Superior temporal gyrus (tissue), 1 donor: ENCODE measurements around the gene MYO18A.
"Not testable (repeated sequence)": the region's sequence is repeated elsewhere in the genome, so short reads cannot be mapped to it uniquely, and the experiment has no call there.

Experiments used
- DNase-seq: peaks from one replicate; pipeline ENCODE4 v3.0.0-alpha.2; 2016; ENCODE audit errors: extremely low spot score

MYO18A gene

DNA sequence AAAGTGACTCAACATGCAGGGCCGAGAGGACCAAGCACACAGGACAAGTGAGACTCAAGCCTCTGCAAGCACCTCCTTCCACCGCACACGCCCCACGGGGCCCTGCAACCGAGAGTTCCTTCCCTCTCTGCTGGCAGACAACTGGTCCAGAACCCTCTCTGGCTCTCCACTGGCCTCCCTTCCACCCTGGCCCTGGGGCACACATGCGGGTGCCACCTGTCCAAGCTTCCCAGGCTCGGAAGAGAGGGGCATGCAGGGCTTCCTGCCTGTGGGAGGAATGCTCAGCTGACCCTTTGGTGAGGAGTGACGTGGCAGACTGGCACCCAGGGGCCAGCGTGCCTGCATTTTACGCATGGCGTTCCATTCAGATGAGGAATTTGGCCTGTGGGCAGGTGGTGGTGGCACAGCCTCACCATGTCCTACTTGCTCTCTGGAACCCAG lies 77.4 kb downstream of the MYO18A start:
- DNase-seq: no peak

DNA sequence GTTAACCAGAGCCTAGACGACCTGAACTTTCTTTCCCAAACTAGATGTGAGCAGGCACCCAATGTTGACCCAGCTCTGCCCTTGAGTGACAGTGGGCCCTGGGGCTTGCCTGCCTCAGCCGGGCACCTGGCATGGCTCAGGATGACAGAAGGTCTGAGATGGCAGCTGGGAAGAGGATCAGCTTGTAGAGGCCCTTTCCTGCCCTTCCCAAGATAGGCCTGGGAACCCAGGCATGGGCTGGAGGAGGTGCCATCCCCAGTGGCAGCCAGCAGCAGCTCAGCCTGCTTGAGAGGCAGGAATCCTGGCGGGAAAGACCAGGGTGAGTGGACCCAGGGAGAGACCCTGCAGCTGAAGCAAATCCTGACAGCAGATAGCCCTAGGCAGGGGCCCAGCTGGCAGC lies 78.2 kb downstream of the MYO18A start:
- DNase-seq: no peak

DNA sequence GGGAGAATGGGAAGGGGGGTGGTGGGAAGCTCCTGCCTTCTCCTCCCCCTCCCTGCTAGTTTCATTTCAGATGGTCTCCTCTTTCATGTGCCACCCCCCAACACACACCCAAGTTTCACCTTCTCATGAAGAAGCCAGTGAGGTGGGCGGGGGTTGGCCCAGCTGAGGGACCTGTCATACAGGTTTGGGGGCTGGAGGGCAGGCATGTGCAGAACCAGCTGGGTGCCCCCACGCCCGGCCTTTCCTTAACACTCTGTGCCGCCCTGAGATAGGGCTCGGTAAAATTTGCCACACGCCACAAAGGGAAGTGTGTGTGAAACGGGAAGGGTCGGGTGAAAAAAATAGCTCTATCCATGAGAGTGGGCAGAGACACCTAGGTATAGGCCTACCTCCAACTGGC lies 79.9 kb downstream of the MYO18A start:
- no peak for DNase-seq

DNA sequence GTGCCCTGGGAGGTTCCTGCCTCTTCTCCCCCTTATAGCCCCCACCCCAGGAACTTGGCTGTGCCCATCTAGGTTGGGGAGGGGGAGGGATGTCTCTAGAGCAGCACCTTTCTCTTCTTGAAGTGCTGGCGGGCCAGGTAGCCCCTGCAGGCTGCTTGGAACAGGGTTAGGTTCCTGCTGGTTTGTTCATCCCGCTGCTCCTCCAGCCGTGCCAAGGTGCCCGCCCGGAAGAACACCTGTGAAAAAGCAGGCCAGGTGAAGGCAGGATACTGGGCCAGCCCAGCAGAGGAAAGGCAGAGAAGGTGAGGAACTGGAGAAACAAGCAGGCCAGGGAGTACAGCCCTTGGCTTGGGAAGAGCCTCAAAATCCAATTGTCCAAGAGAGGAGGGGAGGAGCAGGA lies 80.7 kb downstream of the MYO18A start:
- DNase-seq: no peak

DNA sequence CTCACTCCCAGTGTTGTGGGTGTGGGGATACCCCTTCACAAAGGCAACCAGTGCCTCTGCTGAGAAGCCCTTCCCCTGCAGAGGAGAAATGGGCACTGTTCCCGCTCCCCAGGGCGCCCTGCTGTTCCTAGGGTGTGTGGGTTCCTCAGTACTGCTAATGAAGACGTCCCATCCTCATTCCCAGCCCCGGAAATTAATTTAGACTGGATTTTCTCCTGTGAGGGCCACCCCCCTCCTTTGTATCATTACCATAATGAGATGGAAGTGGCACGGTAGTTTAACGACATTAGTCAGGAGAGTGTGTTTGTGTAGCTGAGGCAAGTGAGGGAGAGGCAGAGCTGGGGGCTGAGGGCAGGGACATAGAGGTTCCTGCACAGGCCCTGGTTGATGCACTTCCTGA lies 84.1 kb downstream of the MYO18A start:
- DNase-seq: no peak

DNA sequence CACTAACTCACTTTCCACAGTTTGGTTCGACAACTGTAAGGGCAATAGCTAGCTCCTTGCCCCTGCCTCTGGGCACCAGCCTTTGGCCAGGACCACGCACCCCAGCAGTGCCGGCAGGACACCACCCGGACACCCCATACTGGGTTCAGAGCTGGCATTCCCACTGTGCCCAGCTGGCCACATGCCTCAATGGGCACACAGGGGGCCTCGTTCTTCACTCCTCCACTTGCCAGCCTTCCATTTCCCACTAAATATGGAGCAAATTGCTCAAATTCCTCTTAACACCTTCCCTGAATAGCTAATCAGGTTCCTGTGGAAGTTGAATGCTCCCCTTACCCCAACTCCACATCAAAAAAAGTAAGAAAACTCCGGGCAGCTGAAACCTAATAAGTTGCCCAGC lies 84.8 kb downstream of the MYO18A start:
- no peak for DNase-seq

DNA sequence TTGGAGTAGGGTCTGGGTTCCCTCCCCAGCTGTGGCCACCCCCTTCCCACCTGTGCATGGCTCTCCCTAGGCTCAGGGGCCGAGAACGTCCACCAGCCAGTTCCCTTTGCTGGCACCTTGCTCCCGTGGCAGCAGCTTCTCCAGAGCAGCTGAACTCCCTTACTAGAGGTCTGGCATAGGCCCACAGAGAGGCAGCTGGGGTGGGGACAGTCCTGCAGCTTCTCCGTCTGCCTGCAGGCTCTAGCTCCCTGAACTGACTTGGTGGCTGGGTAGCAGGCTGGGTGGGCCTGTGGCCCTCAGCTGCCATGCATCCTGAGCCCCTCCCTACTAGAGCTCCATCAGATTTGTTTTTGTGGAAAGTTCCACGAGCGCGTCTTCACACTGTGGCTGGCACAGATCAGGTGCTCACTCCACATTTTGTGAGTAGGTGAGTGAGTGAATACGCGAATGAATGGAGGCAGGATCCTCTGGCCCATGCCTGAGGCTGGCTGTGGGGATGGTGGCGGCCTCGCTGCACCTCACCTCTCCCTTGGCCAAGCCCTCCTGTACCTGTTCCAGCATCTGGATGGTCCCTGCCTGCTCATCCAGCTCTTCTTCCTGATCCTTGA lies 86.0 kb downstream of the MYO18A start:
- DNase-seq: no peak

DNA sequence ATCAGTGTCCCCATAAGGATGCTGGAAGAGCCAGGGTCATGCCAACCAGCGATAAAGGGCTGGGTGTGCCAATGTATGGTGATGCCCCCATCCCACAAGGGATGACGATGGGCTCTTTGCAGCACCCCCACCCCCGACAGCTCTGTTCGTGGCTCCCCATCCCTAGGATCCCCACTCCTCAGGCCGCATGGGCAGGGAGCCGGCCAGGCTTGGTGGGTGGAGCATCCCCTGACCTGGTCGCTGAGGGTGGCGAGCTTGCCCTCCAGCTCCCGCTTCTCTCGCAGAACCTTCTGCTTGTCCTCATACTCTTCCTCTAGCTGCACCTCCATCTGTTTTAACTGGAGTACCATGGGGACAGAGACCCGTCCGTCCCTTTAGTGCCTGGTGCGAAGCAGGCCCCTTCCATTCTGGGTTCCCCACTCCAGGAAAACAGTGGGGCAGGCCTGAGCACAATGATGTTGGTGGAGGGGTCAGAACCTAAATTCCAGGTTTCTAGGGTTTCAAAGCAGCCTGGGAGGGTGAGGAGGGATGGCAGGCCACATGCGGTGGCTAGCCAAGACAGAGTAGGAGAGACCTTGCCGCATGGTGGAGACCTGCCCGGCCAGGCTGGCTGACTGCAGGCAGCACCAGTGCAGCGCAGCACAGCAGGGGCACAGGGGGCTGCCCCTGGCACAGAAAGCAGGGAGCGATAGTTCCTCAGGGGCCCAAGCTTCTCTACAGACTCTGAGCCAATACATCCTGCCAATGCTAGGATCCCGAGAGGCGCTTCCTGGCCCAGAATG lies 86.9 kb downstream of the MYO18A start:
- DNase-seq: no peak

DNA sequence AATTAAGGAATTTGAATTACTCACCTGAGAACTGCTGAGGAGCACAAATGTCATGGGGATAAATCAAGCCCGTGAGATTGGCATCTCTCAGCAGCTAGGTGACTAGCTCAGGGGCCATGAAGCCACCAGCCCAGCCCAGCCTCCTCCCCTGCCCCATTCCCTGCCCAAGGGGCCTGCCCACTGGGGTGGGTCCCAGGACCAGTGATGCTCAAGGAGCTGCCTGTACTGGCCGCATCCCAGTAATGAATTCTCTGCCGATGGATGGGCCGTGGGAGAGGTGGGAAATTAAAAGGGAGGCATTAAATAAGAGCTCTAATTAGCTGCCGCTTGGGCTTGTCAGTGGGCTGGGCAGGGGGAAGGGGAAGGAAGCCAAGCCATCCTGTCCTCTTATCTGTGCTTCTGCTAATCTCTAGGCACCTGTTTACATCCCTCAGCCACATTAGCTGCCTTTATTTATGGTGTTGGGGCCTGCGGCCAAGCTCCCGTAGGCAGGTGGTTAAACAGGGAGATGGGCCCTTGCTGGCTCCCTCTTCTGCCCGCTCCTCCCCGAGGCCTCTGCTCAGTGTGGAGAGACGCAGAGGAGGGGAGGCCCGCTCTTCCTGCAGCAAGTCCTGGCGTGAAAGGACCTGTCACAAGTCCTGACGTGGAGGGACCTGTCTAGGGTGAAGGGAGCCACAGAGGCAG lies 88.5 kb downstream of the MYO18A start:
- DNase-seq: no peak

DNA sequence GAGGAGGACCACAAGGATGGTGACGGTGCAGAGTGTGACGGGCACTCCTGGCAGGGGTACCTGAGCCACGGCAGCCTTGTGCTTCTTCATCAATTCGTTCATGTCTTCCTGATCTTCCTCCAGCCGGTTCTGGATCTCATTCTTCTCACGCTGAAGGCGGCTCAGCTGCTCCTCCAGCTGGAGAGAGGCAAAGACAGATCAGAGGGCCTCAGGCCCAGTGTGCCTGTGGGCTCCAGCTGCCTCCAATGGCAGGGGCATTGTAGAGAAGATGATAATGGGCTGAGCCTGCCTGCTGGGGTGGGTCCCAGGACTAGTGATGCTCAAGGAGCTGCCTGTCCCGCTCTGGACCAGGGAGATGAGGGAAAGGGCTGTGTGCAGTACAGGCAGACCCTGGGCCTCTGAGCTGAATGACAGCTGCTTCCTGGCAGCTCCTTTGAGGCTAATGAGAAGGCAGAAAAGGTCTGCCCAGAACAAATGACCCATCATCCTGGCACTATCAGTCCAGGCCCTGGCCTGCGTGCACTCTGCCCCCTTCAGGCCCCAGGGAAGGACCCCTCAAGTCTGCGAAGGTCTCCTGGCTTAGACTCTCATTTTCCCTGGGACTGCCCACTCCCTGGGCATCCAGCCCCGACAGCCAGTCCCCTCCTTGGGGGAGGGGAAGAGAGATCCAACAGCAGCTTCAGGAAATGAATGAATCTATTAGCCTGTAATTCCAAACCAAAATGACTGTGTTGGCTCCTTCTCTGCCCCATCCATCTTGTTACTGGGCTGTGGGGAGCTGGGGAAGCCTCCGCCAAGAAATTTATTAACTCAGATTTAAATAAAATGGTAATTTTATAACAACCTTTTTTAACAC lies 89.2 kb downstream of the MYO18A start:
- peak; percentile 41 for DNase-seq

DNA sequence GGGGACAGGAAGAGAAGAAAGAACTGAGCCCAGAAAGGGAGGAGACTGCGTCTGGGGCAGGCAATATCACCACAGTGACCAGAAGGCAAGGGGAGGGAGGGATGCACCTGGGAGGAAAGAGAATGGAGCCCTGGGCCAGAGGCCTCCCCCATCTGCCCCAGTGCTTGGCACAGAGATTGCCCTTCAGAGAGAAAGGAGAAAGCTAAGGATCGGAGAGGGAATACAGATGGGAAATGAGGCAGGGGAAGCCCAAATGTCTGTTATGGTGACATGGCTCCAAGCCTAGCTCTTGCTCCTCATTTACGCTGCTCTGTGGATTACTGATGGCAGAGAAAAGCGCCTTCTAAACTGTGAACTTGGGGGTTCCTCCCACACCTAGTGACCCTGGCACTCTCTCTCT lies 90.1 kb downstream of the MYO18A start:
- DNase-seq: no peak

DNA sequence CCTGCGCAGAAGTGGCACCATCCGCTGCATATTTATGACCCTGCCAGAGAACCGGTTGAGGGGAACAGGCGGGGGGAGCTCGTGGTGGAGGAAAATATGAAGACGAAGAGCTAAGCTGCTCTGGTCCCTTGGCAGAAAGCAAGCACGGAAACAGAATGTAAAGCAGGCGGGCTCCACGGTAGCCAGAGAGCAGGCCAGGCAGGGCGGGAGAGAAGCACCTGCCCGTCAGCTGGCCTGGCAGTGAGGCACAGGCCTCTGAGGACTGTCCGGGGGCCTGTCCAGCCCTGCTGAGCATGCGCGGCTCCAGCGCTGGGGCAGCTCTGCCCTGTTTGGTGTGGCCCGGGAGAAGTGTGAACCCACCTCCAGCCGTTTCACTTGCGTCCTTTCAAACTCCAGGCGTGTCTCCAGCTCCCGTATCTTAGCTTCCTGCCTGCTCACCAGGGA lies 90.6 kb downstream of the MYO18A start:
- DNase-seq: peak; percentile 72

DNA sequence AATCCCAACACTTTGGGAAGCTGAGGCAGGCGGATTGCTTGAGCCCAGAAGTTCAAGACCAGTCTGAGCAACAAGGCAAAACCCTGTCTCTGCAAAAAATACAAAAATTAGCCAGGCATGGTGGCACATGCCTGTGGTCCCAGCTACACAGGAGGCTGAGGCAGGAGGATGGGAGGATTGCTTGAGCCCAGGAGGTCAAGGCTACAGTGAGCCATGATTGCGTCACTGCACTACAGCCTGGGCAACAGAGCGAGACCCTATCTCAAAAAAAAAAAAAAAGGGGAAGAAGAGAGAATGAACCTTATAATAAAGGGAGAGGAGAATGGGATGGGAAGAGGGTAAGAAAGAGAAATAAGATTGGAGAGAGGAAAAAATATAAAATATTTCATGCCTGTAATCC lies 91.4 kb downstream of the MYO18A start:
- DNase-seq: not testable (repeated sequence)

DNA sequence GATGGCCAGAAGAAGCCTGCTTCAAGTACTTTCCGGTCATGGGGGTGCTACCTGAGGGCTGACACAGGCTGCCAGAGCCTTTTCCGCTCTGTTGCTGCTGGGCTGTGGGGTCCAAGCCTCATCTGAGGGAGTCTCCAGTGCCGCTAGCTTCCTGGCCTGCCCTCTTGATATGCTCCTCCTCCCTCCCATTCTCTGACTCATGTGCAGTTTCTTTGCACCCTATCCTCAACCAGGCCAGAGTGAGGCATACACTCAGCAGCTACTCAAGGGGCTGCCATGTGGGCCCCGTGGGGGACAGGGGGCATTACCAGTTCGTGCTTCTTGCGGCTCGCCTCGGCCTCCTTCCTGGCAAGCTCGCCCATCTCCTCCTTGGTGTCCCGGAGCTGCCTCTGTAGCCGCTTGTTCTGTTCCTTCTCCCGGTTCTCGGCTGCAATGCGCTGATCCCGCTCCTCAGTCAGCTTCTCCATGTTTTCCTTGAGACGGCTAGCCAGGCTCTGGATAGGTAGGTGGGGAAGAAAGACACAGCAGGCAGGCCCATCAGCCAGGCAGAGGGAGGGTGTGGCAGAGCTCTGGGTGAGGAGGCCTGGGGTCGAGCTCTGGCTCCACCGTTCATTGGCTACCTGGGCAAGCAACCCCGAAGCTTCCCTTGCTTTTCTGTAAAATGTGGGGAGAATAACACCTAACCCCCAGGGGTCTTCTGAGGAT lies 93.4 kb downstream of the MYO18A start:
- DNase-seq: no peak

DNA sequence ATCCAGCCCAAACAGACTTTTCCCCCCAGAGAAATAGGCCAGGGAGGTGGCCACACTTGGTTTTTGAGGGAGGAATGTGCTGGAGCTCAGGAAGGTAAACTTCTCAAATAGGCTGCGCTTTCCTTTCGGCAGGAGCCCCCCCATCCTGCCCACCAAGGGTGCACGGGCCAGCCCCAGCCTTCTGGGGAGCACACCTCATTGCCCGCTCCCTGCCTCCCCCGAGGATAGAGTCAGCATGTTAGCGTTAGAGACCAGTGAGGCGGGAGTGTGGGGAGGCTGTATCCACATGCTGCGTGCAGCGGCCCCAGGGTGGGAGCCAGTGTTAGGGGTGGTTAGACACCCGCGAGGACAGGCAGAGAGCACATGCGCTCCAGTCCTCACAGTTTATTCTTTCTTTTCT lies 95.0 kb downstream of the MYO18A start:
- no peak for DNase-seq

DNA sequence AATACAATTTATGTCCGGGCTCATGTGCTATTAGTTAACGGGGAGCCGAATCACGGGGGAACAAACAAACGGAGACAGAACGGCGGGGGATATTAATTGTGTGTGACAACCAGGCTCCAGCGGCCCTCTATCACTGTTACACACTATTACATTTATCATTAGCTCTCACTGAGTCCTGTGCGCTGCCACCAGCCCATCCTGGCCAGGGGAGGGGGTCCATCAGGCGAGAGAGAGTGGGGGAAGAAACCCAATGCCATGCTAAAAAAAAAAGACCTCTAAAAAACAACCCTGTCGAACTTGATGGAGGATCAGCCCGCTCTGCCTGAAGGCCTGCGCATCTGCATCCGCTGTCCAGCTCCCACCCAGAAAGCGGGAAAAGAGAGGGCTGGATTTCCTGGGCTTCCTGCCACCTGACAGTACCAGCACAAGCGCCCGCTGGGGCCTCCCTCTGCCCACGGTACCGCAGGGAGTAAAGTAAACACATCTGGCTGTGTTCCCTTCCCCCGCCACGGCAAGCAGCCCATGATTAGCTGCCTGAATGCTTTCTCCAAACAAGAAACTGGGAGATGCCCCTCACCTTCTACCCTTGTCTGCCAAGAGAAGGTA lies 95.6 kb downstream of the MYO18A start:
- no peak for DNase-seq

DNA sequence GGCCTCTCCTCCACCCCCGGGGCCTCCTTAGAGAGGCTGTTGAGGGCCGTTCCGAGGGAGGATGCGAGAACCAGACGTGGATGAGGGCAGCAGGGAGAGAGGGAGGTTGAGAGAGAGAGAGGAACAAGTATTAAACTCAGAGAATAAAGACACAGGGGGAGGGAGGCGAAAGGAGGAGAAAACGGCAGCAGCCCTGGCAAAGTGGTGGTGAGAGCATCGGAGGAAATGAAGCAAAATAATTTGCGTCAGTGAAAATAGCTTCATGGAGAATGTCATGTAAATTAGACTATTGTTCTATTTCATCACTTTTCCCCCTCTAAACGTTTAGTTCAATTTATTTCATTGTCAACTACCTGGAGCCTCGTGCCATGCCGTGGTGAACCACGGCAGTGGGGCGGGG lies 99.2 kb downstream of the MYO18A start:
- no peak for DNase-seq

DNA sequence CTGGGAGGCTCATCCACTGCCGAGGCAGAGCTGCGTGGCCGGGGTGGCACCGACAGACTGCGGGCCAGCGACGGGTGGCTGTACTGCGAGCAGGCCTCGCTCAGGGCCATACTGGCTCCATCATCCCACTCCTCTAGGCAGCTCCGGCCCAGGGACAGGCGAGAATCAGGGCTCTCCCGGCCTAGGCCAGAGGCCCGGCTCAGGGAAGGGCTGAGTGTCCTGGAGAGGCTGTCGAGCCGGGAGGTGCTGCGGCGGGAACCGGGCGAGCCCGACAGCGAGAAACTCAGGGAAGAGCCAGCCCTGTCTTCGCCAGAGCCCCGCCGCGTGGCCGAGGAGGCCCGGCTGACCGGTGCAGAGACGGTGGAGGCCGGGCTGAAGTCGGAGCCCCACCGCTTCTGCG lies 99.9 kb downstream of the MYO18A start:
- no peak for DNase-seq

DNA sequence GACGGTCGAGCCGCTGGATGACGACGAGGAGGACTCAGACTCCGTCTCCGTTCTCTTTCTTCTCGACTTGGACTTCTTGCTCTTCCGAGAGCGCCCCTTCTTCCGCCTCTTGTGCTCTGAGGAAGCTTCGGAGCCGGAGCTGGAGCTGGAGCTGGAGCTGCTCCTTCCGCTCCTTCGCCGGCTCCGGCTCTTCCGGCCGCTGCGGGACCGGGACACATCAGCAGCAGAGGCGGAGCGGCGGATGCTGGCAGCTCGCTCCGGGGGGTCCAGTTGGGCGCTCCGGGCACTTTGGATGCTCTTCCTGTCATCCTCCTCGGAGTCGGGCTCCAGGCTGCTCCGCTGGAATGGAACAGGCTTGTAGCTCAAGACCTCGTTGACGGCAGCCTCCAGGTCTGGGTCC lies 100.3 kb downstream of the MYO18A start:
- DNase-seq: no peak

DNA sequence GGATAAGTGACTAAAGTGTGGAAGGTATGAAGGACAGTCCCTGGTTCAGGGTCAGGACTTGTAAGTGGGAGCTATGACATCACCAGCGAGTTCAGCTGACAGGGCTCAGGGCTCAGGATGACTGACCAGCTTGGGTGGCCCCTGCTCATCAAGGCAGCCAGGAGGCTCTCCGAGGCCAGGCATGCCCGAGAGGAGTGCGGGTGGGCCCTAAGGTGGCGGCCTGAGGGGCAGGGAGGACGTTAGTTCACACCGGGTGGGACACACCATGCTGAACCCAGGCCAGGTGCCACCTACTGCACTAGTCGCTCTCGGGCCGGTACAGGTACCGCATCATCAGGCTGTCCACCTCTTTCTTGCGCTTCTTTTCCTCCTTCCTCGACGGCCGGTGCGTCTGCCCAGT lies 100.8 kb downstream of the MYO18A start:
- no peak for DNase-seq
